Skeletal muscle cell (primary cell): Measurements from ENCODE around the gene PPP6R3.
"Not testable (repeated sequence)": the region's sequence is repeated elsewhere in the genome, so short reads cannot be mapped to it uniquely, and the experiment has no call there.

ENCODE experiments used
- DNase-seq: peaks from one replicate; pipeline ENCODE4 v3.0.0-alpha.2; 2010; ENCODE audit warnings: low read depth
- H3K4me3 ChIP-seq: 2 replicates; pipeline ENCODE4 v1.5.1; 2011; ENCODE audit warnings: low read depth, mild to moderate bottlenecking, control low read depth, low read length, moderate library complexity

PPP6R3 gene

DNA sequence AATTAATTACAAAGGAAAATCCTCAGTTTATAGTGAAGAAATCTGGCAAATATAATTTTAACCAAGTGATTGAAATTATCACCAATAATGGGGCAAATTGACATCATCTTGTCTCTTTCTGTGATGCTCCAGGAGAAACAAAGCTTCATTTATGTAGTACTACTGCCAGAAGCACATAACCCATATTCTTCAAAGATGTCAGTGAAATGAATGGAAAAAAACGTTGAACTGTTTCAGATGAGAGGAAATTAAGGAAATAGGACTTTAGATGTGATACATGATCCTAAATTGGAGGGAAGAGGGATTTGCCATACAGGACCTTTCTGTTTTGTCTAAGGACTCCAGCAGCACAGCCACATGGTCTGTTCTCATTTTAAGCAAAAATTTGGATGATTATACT lies 57.6 kb downstream of the PPP6R3 start:
- DNase-seq, result no peak
- H3K4me3 ChIP-seq, result no peak overlapping the region

DNA sequence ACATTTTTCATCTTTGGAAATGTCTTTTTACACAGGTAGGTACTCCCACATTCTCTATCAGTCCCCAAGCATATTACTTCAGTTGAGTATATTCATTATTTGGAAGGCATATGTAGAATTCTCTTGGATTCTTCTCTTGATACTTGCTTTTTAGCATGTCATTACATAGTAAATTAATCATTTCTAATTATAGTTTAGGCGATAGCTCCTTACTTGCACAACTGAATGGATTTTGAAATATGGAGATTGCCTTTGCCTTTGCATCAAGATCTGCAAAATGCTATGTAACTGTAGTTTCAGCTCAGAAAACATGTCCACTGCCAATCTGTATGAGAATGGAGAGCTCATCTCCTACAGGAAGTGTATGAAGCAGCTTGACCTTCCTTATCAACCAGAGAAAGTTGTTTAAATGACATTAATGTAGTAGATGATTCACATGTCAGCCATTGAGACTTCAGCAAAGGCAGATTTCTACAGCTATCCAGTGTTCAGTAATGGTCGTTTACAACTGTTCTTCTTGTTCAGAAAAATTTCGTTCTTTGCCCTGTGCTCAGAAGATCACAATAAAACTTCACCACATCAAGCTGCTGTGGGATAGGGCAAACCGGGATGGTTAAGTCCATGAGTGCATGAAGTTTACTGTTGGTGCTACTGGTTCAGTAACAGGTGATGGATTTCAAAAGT lies 61.6 kb downstream of the PPP6R3 start:
- no peak overlapping the region for H3K4me3 ChIP-seq
- DNase-seq, result no peak

DNA sequence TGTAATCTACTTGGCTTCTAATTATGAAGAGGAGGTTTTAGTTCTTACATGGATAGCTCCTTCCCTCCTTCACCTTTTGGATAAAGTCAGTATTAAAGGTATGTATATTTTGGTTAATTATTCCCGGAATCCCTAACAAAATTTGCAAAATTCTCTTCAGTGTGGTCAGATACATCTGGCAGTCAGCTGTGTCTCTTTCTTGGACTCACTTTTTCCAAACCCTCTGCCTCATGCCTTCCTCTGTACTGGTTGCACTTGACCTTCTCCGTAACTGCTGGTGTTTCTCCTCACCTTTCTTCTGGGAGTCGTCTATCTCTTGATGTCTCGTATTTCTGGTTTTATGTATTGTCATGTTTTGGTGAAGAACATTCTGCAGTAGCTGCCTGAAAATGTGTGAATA lies 62.5 kb downstream of the PPP6R3 start:
- no peak overlapping the region for H3K4me3 ChIP-seq
- no peak for DNase-seq

DNA sequence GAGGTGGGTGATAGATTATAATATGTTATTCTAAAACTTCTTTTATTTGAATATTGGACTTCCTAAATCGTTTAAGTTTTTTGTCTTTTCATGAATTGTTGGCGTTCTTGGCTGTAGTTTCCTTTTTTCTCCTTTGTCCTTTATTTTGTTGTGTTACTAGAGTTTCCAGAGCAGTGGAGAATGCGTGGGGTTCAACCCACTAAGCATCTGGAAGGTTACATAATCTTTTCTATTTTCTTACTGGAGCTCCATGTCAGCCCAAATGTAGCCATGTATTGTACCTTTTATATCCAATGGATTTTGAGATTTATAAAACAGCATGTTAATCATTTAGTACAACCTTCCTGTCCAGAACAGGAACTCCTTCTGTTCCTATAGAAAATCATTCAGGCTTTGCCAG lies 63.2 kb downstream of the PPP6R3 start:
- DNase-seq, result no peak
- no peak overlapping the region for H3K4me3 ChIP-seq

DNA sequence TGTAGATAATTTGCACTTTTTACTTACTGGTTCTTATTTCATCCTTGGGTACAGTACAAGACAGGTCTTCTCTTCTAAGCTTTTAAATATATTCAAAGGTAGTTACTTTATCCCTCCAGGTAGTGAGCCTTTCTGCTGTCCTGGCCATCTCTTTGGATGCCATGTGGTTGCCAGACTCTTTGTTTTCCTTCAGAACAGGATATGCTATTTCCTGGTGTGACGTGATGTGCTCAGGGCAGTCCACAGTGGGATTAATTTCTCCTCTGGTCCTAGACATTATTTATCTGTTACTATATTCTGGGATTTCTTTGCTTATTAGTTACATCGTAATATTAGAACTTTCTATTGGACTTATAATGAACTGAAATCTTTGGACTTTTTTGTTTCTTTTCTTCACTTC lies 63.7 kb downstream of the PPP6R3 start:
- no peak for DNase-seq

DNA sequence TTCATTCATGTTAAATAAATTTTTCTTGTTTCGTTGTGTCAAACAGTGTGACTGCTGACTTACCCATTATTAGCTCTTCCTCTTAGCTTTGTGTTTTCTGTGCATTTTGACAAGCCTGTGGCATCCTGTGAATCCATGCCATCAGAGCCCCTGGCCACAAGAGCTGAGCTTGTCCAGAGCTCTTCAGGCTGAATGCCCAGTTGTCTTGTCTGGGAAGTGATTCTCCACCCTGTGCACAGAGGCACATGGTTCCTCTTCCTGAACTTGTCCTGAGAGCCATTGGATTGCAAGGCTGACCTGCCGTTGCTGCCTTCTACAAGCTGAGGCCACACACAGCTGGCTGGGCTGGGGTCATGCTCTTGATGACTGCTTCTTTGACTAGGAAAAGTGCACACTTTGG lies 64.1 kb downstream of the PPP6R3 start:
- H3K4me3 ChIP-seq, result no peak overlapping the region
- no peak for DNase-seq

More for the DNA sequence above, 63.7 kb downstream of the PPP6R3 start:
- H3K4me3 ChIP-seq, result no peak overlapping the region

DNA sequence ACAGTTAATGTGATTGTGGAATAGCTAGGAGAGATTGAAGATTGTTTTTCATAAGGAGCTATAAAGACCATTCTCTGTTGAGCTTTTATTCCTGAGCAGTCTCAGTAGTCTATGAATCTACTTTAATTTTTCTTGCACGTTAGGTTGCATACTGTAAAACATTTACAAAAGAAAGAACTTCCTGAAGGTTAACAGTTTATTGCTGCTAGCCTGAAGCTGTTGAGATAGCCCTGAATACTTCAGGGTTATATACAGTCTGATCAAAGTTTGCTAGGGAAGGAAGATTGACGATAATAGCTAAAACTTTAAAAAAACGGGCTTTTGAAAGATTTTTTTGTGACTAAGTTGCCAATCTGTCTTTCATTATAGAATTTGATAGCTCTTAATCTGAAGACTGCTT lies 64.8 kb downstream of the PPP6R3 start:
- DNase-seq, result no peak

DNA sequence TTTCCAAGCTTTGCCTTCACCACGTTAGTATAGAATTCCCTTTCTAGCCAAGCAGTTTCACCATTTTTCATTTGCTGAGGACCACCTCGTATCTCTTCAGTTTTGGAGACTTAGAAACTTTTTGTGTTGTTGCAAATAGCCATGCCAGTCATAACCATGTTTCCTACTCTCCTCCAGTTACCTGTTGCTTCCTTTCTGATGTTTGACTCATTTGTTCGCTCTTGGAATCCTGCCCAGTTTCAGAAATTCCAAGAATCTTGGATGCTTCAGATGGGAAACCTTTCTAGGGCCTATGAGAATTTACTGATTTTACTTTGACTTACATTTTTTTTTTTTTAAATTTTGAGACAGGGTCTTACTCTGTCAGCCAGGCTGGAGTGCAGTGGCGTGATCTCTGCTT lies 65.4 kb downstream of the PPP6R3 start:
- H3K4me3 ChIP-seq, result no peak overlapping the region
- DNase-seq, result no peak

More for the DNA sequence above, 64.8 kb downstream of the PPP6R3 start:
- H3K4me3 ChIP-seq, result no peak overlapping the region

DNA sequence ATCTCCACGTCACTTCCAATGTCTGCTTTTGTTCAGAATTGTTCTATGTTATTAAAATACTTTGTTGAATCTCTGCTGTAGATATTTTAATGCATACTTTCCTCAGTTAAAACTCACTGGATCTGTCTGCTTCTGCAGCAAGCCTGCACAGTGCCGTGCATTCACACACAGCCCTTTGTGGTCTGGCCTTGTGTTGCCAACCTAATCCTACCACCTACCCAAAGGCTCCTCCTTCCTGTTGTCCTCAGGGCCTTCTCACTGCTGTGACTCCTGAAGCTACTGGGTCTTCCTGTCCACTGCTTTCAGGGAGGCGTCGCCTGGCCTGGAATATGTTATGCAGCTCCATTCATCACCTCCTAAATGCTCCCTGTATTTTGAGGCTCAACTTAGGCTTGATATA lies 67.0 kb downstream of the PPP6R3 start:
- DNase-seq, result no peak
- H3K4me3 ChIP-seq, result no peak overlapping the region

DNA sequence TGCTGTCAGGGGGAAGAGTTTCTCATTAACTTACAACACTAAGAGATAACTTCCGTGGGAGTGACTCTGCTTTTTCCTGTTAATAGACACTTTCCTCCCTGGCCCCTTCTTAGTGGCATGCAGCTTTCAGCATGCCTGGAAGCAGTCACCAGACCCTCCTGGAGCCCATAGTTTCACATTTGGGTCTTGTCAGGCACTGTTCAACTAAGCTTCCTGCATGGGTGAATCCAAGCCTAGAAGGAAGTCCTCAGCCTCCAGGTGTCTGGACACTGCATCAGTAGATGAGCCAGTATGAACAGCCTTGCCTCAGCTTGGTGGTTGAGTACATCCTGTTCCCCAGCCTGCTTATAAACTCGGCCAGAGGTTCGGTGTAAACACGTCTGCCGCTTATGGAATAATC lies 68.1 kb downstream of the PPP6R3 start:
- DNase-seq, result no peak
- H3K4me3 ChIP-seq, result no peak overlapping the region

DNA sequence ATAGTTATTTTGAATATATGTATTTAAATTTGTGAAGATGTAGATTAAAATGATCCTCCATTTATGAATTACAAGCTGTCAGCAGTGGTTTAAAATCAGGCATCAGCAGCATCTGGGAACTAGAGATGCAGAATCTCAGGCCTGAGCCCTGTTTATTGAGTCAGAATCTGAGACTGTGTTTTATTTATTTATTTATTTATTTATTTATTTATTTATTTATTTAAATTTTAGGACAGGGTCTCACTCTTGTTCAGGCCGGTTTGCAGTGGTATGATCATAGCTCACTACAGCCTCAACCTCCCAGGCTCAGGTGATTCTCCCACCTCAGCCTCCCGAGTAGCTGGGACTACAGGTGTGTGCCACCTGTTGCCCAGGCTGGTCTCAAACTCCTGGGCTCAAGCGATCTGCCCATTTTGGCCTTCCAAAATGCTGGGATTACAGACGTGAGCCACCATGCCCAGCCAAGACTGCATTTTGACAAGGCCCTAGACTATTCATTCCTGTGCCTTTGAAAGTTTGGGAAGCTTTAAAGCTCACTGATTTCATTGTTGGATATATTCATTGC lies 70.7 kb downstream of the PPP6R3 start:
- no peak overlapping the region for H3K4me3 ChIP-seq
- no peak for DNase-seq

DNA sequence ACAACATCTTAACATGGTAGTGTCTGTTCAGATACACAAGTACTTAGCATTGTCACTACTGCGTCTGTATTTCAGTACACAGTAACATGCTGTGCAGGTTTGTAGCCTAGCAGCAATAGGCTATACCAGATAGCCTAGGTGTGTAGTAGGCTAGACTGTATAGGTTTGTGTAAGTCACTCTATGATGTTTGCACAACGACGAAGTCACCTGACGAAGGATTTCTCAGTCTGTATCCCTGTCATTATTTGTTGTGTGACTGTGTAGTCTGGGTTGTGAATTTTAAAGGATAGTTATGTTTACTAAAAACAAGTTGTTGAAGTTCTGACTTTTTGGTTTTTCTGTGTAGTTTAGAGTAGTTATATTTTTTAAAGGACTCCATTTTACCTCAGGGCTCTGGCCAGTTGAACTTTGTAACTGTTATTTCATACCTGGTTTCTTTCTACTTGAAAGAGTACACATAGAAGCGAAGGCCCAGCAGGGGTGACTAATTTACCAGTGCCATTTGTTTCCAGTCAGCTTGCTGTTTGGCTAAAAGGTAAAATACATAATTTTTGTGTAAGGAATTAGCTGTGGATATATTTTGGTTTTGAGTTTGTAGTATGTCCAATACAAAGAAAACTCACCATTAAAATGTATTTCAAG lies 72.3 kb downstream of the PPP6R3 start:
- no peak overlapping the region for H3K4me3 ChIP-seq
- no peak for DNase-seq

DNA sequence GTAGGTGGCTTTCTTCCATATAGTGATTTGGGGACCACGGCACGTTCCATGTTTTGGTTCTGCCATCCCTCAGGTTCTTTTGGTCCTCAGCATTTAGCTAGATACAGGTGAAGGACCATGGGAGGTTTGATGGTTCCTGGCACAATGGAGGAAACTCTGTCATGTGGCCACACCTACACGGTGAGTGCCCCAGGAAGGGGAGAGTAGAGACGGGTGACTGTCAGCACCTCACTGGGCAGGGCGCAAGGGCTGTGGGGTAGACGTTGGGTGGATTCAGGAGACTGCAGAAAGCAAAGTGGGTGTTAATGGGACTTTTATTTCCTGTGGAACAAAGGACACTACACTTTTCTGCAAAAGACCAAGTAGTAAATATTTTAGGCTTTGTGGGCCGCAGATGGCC lies 73.4 kb downstream of the PPP6R3 start:
- no peak overlapping the region for H3K4me3 ChIP-seq
- DNase-seq, result no peak

DNA sequence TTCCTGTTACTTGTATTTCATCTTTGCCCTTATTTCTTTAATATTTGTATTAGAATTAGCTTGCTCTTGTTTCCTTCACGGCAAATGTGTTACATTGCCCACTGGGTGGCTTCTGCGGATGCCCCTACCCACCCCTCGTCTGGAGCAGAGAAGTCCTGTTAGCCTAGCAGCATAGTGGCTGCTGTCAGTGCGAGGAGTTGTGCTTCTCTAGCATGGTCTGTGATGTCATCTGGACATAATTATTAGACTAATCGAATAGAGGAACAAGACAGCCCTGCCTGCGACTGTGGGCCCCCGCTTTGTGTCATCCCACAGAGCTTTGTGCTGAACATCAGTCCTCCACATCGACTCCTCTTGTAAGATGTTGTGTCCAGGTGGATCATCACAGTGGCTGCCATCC lies 74.5 kb downstream of the PPP6R3 start:
- DNase-seq, result no peak
- H3K4me3 ChIP-seq, result no peak overlapping the region

DNA sequence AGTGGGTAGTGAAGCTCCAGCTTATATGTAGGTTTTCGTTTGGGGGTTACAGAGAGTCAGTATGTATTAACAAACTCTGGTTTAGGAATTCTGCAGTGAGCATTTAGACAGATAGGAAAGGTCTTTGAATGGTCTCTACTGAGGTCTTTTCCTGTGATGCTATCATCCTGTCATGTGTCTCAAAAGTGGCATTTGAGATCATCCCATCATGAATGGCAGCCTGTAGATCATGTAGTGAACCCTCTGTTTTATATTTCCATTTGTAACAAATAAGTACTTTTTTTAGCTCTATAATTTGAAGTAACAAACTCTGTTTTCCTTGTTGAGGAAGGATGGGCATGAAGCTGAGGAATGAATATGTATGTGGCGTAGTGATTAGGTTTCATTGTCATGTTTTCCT lies 76.2 kb downstream of the PPP6R3 start:
- DNase-seq, result no peak
- H3K4me3 ChIP-seq, result no peak overlapping the region

DNA sequence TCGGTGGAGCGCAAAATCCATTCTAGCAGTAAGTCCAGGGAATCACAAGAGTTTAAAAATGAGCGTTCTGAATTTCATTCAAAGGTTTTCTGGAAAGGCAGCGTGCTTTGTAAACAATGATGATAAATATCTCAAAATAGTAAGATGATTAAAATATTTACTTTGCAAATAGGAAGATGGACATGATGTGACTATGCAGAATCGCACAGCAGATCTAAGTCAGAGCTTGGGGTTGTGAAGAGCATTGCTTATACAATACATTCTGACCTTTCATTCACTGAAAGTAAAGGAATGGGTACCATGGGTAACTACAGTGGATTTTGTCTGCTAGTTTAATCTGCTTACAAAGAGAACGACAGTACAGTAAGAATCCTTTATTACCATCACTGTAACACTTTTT lies 77.5 kb downstream of the PPP6R3 start:
- DNase-seq, result no peak
- no peak overlapping the region for H3K4me3 ChIP-seq

DNA sequence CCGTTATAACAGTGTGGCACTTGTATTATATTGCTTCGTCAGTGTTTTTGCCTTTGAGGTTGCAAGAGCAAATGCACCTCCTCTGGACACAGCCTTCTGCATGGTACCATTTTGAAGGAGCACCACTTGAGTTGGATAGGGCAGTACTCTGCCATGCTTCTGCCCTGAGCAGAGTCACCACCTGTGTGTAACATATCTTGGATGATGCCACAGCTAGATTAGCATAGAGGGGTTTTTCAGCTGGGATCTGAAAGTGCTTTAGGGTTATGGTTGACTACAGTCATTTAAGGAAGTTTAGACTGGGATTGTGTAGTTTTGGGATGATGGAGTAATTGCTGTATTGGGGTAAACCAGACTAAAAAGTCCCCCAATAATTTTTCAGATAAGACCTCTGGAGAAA lies 78.8 kb downstream of the PPP6R3 start:
- no peak for DNase-seq

DNA sequence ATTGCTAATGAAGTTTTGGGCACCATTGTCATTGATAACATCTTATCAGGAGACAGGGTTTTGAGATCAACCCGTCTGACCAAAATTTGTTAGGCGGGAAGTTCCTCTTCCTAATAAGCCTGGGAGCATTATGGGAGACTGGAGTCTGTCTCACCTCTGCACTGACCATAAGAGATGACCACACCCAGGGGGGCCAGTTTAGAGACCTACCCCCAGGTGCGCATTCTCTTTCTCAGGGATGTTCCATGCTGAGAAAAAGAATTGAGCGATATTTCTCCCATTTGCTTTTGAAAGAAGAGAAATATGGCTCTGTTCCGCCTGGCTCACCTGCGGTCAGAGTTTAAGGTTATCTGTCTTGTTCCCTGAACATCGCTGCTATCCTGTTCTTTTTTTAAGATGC lies 80.0 kb downstream of the PPP6R3 start:
- H3K4me3 ChIP-seq, DNase-seq: not testable (repeated sequence)

More for the DNA sequence above, 78.8 kb downstream of the PPP6R3 start:
- no peak overlapping the region for H3K4me3 ChIP-seq

DNA sequence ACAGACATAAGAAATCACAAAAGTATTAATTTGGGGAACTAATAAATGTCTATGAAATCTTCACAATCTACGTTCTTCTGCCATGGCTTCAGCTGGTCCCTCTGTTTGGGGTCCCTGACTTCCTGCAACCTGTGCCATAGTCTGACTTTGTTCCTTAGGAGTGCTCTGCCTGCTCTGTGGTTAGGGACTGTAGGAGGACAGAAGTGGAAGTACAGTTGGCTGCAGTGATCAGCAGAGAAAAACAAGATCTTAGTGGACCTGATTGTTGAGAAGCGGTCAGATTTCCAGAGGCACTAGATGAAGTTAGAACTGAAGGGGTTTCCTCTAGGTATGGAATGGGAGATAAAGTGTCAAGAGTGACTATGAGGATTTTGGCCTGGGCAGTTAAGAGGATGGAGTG lies 80.6 kb downstream of the PPP6R3 start:
- H3K4me3 ChIP-seq, result no peak overlapping the region
- no peak for DNase-seq

DNA sequence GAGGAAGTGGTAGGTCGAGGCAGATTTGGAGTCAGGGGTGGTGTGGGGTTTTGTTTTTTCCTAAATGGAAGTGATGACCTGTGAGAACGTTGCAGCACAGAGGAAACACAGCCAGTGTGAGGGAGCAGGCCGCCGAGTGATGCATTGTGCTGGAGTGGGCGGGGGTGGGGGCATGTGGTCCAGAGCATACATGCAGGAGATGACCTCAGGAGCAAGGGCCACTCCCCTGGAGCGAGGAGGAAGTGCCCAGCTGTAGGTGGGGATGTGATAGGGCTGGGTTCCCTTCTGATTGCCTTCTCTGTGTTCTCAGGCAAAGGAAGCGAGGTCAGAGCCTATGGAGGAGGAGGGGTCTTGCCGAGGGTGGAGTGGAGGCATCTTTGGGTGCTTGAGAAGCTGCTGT lies 81.4 kb downstream of the PPP6R3 start:
- H3K4me3 ChIP-seq, result no peak overlapping the region
- no peak for DNase-seq

DNA sequence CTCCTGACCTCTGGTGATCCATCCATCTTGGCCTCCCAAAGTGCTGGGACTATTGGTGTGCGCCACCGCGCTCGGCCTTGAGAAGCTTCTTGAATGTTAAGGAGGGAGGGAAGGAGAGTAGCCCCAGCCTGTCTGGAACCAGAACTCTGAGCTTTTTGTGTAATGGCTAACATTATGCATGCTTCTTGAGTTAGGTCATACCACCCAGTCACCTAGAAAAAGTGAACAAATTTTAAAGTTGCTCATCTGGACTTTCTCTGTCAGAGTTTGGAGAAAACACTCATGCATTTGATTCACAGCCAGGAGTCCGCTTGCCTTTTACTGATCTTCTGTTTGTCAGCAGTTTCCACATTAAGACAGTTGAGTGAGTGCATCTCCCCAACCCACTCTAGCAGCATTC lies 82.1 kb downstream of the PPP6R3 start:
- H3K4me3 ChIP-seq, result no peak overlapping the region
- DNase-seq, result peak; percentile 62
